A673 (cell line): ENCODE data around the gene ERAP2.

ENCODE experiments used
- EZH2 ChIP-seq: fragments of 200-600 bp; sonication (generic); IDR thresholded peaks from 2 replicates; pipeline ENCODE4 v1.6.1; 2017; ENCODE audit warnings: borderline replicate concordance, low read depth, mild to moderate bottlenecking, mixed read lengths, antibody characterized with exemption, low read length; ENCODE audit not compliant: poor library complexity, severe bottlenecking
- TF ChIP-seq, protein P1 (sequence below): fragments of 300-800, 200-600 bp; sonication (generic); conservative IDR thresholded peaks from 2 replicates; pipeline ENCODE4 v1.5.1; 2017; ENCODE audit warnings: low read depth, mild to moderate bottlenecking, antibody characterized with exemption, low read length, moderate library complexity, mixed read lengths

DNA sequence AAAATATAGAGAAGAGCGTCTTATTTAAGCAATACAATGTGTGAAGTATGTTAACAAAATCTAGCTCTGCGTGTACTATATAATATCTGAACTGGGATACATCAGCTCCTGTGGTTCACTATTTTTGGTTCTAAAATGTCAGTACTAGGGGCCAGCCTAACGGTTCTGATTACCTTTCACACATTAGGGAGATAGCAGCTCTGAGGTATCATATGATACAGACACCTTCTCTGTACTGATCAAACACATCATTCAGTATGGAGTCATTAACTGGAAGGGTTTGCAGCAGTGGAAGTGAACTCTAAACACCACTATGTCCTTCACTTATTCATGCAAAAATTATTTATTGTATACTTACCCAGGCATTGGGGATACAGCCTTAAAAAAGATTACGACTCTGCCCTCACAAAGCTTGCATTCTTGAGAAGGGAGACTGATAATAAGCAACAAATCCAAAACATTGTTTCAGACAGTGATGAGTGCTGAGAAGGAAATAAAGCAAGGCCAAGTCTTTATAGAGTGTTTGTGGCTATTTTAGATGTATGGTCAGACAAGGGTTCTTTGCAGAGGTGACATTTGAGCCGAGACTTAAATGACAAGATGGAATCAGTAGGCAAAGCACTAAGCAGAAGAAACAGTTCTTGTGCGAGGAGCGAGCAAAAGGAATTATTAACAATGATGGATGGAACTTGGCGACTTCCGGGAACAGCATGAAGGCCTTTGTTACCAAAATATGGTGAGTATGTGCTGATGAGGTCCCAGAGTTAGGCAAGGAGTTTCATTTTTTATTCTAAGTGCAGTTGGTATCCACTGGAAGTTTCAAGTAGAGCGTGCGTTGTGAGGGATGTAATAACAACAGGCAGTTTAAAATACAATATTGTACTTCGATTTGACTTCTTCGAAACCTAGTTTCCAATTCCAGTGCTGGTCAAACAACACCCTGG is 57.7 kb downstream of the ERAP2 start:
- TF ChIP-seq, protein P1, sequence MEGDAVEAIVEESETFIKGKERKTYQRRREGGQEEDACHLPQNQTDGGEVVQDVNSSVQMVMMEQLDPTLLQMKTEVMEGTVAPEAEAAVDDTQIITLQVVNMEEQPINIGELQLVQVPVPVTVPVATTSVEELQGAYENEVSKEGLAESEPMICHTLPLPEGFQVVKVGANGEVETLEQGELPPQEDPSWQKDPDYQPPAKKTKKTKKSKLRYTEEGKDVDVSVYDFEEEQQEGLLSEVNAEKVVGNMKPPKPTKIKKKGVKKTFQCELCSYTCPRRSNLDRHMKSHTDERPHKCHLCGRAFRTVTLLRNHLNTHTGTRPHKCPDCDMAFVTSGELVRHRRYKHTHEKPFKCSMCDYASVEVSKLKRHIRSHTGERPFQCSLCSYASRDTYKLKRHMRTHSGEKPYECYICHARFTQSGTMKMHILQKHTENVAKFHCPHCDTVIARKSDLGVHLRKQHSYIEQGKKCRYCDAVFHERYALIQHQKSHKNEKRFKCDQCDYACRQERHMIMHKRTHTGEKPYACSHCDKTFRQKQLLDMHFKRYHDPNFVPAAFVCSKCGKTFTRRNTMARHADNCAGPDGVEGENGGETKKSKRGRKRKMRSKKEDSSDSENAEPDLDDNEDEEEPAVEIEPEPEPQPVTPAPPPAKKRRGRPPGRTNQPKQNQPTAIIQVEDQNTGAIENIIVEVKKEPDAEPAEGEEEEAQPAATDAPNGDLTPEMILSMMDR: no peak
- TF ChIP-seq EZH2: no peak
